ENCODE measurements around the gene ADPRHL1.

The ADPRHL1 gene

GRCh38 chr13:113414335-113414734 lies 39.0 kb downstream of the ADPRHL1 start:
- TF ChIP-seq CTCF (IDR thresholded peaks at IDR 0.05; ENCODE audit: low read depth, low read length) = no peak
- no peak overlapping the region for H3K4me3 ChIP-seq (ENCODE audit: low read depth, low read length)

GRCh38 chr13:113413898-113414282 lies 39.4 kb downstream of the ADPRHL1 start:
- no peak for TF ChIP-seq CTCF (IDR thresholded peaks at IDR 0.05; ENCODE audit: low read depth, low read length)
- no peak overlapping the region for H3K4me3 ChIP-seq (ENCODE audit: low read depth, low read length)

GRCh38 chr13:113413178-113413897 lies 40.0 kb downstream of the ADPRHL1 start:
- H3K4me3 ChIP-seq (ENCODE audit: low read depth, low read length) = no peak overlapping the region
- TF ChIP-seq CTCF (IDR thresholded peaks at IDR 0.05; ENCODE audit: low read depth, low read length) = no peak

- no peak overlapping the region for H3K4me3 ChIP-seq (ENCODE audit: low read depth, low read length)
- TF ChIP-seq CTCF (IDR thresholded peaks at IDR 0.05; ENCODE audit: low read depth, low read length) = no peak
Observed at GRCh38 chr13:113412440-113412839, 40.8 kb downstream of the ADPRHL1 start.

GRCh38 chr13:113411216-113412023 lies 41.9 kb downstream of the ADPRHL1 start:
- peak overlapping the region; percentile 43 for H3K4me3 ChIP-seq (ENCODE audit: low read depth, low read length)
- TF ChIP-seq CTCF (IDR thresholded peaks at IDR 0.05; ENCODE audit: low read depth, low read length) = no peak

- H3K4me3 ChIP-seq (ENCODE audit: low read depth, low read length) = peak overlapping the region; percentile 43
- TF ChIP-seq CTCF (IDR thresholded peaks at IDR 0.05; ENCODE audit: low read depth, low read length) = no peak
Observed at GRCh38 chr13:113410472-113411201, 42.7 kb downstream of the ADPRHL1 start.
